ENCODE measurements around the gene TTC28. TPM values are rescaled to one million over a fixed set of nuclear protein-coding genes. Genes with fewer than 3 reads are reported as not detected.

The TTC28 gene
- total RNA-seq, 1 donor from 2014 or later, result 16.4 TPM

DNA sequence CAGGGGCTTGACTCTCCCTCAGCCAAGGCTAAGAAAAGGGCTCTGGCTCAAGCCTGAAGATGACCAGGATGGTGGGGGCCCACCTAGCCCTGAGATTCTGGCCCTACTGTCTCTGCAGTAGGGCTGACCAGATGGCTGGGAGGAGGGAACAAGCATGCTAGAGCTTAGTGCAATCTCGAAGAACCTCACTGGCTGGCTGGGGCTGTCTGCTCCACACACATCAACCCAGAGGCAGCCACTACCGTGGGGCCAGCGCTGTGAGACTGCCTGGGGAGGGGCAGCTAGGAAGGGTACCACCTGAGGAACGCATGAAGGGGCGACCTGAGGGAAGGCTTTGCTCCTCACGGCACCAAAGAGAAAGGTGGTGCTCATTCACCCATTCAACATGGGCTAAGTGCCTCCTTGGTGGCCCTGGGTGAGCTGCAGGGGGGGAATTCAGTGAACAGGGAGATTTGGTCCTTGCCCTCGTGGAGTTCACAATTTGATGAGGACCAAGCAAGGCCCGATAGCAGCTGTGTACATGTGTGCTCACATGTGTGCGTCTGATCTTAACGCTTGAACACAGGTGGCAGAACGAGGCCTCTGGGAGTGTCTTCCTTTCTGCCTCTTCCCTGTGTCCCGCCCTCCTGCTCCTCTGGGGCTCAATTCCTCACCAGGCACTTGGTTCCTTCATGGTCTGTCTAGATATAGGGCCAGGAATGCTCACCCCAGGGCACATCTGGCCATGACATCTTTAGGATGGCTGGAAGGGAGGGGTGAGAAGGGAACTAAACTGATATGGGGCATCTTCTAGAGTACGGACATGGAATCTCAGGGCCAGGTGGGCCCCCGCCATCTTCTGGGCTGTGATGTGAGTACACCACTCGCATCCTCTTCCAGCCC is 658.3 kb downstream of the TTC28 start:
- H3K36me3 ChIP-seq, result no peaks in the 10 kb centered on the region
- H3K9me3 ChIP-seq (replicated peaks), result no peaks in the 10 kb centered on the region
- H3K4me1 ChIP-seq, result peaks cover 64% of the 10 kb centered on the region
- intact Hi-C loops (cut with micrococcal nuclease), result no loop called here
- H3K27me3 ChIP-seq (ENCODE audit: low read depth), result no peaks in the 10 kb centered on the region
- no peak overlapping the region for H3K4me3 ChIP-seq
- peak; percentile 8 for DNase-seq
- peak overlapping the region; percentile 2 for H3K27ac ChIP-seq (replicated peaks)
- TF ChIP-seq, protein P1, sequence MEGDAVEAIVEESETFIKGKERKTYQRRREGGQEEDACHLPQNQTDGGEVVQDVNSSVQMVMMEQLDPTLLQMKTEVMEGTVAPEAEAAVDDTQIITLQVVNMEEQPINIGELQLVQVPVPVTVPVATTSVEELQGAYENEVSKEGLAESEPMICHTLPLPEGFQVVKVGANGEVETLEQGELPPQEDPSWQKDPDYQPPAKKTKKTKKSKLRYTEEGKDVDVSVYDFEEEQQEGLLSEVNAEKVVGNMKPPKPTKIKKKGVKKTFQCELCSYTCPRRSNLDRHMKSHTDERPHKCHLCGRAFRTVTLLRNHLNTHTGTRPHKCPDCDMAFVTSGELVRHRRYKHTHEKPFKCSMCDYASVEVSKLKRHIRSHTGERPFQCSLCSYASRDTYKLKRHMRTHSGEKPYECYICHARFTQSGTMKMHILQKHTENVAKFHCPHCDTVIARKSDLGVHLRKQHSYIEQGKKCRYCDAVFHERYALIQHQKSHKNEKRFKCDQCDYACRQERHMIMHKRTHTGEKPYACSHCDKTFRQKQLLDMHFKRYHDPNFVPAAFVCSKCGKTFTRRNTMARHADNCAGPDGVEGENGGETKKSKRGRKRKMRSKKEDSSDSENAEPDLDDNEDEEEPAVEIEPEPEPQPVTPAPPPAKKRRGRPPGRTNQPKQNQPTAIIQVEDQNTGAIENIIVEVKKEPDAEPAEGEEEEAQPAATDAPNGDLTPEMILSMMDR (IDR thresholded peaks at IDR 0.05; ENCODE audit: borderline replicate concordance), result no peak

DNA sequence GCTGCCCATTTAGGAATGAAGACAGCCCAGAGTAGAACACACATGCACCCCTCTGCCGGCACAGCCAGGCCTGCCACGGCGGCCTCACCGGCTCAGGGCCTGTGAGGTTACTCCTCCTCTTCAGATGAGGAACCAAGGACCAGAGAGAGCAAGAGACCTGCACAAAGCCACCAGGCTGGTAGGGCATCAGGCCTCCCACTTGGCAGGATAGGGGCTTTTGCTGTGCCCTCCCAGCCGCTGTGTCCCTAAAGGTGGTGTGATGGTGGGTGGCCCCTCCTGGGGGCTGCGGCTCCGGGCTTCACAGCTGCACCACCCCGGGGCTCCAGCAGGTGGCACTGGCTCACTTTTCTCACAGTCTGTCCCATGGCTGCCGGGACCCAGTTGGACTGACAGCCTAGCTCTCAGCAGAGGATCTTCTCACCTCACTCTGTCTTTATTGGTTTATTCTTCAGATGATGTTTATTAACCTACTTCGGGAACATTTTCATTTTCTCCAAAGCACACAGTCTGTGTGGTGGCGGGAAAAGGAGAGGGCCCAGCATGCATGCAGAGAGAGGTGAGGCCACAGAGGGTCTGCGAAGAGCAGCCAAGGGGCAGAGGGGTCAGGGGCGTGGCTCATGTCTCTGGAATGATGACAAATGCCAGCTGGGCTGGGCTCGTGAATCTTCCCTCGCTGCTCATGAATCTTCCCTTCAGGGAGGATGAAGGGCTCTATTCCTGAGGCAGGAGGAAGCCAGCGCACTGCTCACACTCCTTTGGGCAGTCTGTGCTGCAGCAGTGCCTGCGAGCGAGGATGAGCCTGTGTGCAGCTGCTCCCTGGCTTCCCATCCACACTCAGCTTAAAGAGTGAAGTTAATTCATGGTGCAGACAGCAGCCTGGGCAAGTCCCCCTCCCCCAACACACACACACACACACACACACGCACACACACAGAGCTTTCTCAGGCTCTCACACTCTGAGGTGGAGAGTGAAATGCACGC is 659.5 kb downstream of the TTC28 start:
- peak overlapping the region; percentile 2 for H3K27ac ChIP-seq (replicated peaks)
- no peaks in the 10 kb centered on the region for H3K36me3 ChIP-seq
- H3K4me3 ChIP-seq, result no peak overlapping the region
- TF ChIP-seq, protein P1 (IDR thresholded peaks at IDR 0.05; ENCODE audit: borderline replicate concordance), result peak; percentile 98
- H3K4me1 ChIP-seq, result peaks cover 60% of the 10 kb centered on the region
- DNase-seq, result peak; percentile 78
- no peaks in the 10 kb centered on the region for H3K9me3 ChIP-seq (replicated peaks)
- intact Hi-C loops (cut with micrococcal nuclease), result no loop called here
- H3K27me3 ChIP-seq (ENCODE audit: low read depth), result no peaks in the 10 kb centered on the region

DNA sequence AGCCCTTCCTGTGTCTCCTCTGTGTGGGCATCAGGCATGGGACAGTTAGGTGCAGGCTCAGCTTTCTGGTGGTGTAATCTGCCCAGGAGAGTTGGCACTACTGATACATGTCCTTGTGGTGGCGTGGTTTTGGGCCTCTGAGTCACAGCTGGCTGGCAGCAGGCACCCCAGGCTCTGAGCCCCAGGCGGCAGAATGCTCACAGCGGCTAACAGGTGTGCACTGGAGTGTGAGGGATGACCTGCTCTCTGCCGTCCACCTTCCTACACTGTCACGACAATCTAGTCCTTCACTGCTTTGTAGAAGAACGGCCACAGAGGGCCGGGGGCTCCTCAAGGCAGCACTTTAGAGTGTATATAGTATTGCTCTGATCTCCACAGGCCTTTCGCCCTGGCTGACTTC is 660.3 kb downstream of the TTC28 start:
- Histone ChIP-seq H3K4me3 (no peak overlapping the region), H3K27ac (replicated peaks) (no peak overlapping the region)
- TF ChIP-seq, protein P1 (IDR thresholded peaks at IDR 0.05; ENCODE audit: borderline replicate concordance), result no peak

DNA sequence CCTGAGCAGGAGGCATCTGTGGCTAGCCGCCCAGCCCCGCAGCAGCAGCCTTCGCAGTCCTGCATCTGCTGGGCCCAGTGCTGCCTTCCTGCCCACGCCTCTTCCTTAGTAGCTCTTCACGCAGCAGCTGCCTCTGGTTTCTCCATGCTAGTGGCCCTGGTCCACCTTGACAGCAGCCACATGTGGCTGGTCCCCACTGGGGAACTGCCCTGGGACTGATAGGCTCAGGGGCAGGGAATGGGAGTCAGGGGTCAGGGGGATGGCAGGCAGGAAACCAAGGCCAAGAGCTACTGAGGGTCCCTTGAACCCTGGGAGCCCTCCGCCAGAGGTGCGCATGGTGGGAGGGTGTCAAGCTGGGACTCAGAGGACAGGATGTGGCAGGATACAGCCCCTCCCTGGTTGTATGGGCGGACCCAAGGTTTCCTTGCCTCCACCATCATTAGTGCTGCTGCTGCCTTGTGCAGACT is 661.1 kb downstream of the TTC28 start:
- H3K4me3 ChIP-seq, result no peak overlapping the region
- TF ChIP-seq, protein P1 (IDR thresholded peaks at IDR 0.05; ENCODE audit: borderline replicate concordance), result no peak
- intact Hi-C loops (cut with micrococcal nuclease), result no loop called here
- H3K27ac ChIP-seq (replicated peaks), result no peak overlapping the region
- H3K27me3 ChIP-seq (ENCODE audit: low read depth), result no peaks in the 10 kb centered on the region
- H3K4me1 ChIP-seq, result peaks cover 47% of the 10 kb centered on the region
- peak; percentile 8 for DNase-seq
- no peaks in the 10 kb centered on the region for H3K9me3 ChIP-seq (replicated peaks)
- peaks cover 9% of the 10 kb centered on the region for H3K36me3 ChIP-seq

More for the DNA sequence above, 660.3 kb downstream of the TTC28 start:
- DNase-seq, result peak; percentile 9
- no peaks in the 10 kb centered on the region for H3K9me3 ChIP-seq (replicated peaks)
- H3K4me1 ChIP-seq, result peaks cover 52% of the 10 kb centered on the region
- intact Hi-C loops (cut with micrococcal nuclease), result no loop called here
- H3K36me3 ChIP-seq, result peaks cover under 1% of the 10 kb centered on the region
- no peaks in the 10 kb centered on the region for H3K27me3 ChIP-seq (ENCODE audit: low read depth)

DNA sequence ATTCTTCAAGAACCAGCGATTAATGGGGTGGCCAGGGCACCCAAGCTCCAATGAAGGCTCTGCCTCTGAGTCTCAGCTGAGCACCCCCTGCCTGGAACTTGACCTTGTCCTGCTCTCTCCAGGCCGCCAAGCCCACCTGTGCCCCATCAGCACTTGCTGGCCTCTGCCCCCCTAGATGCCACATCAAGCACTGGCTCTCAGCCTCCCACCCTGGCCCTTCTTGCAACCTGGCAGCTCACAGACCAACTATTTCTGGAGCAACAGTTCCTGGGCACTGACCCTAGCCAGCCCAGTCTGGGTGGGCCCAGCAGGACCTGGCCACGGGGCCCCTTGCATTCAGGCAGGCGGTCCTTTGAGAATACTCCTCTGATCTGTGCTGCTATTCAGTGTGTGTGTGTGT is 661.8 kb downstream of the TTC28 start:
- TF ChIP-seq, protein P1 (IDR thresholded peaks at IDR 0.05; ENCODE audit: borderline replicate concordance), result no peak
- peak; percentile 9 for DNase-seq
- Histone ChIP-seq H3K27ac (replicated peaks) (no peak overlapping the region), H3K4me3 (no peak overlapping the region), H3K36me3 (peaks cover 11% of the 10 kb centered on the region), H3K27me3 (ENCODE audit: low read depth) (no peaks in the 10 kb centered on the region), H3K9me3 (replicated peaks) (no peaks in the 10 kb centered on the region), H3K4me1 (peaks cover 47% of the 10 kb centered on the region)
- intact Hi-C loops (cut with micrococcal nuclease), result no loop called here

Measured in left ventricle myocardium inferior (tissue), 1 donor.